Chondrocyte (in vitro differentiated cells): ENCODE measurements around the gene DDR2. TPM values are rescaled to one million over a fixed set of nuclear protein-coding genes. Genes with fewer than 3 reads are reported as not detected.
"Not testable (repeated sequence)": the region's sequence is repeated elsewhere in the genome, so short reads cannot be mapped to it uniquely, and the experiment has no call there.

Source experiments
- DNase-seq: peaks from one replicate; pipeline ENCODE4 v3.0.0; 2021; ENCODE audit warnings: mixed read lengths, low spot score
- H3K27ac Mint-ChIP-seq: one replicate; pipeline ENCODE4 v1.8.0; 2021; ENCODE audit warnings: mild to moderate bottlenecking, moderate library complexity, mixed read lengths; ENCODE audit not compliant: unreplicated experiment
- H3K27me3 Mint-ChIP-seq: 2 replicates; pipeline ENCODE4 v1.8.0; 2021; ENCODE audit warnings: low read depth, mixed read lengths
- H3K36me3 Mint-ChIP-seq: 2 replicates; pipeline ENCODE4 v1.8.0; 2021; ENCODE audit warnings: low read depth, mixed read lengths
- H3K4me1 Mint-ChIP-seq: 2 replicates; pipeline ENCODE4 v1.8.0; 2021; ENCODE audit warnings: low read depth, mild to moderate bottlenecking, mixed read lengths
- H3K4me3 Mint-ChIP-seq: one replicate; pipeline ENCODE4 v1.8.0; 2021; ENCODE audit warnings: mild to moderate bottlenecking, moderate library complexity, mixed read lengths; ENCODE audit not compliant: unreplicated experiment
- H3K9me3 Mint-ChIP-seq: 2 replicates; pipeline ENCODE4 v1.8.0; 2021; ENCODE audit warnings: low read depth, mixed read lengths
- CTCF ChIP-seq: fragments of 200-600 bp; sonication (generic); IDR thresholded peaks from 2 replicates; pipeline ENCODE4 v1.5.0; 2021; ENCODE audit warnings: antibody characterized with exemption, mild to moderate bottlenecking, moderate library complexity
- total RNA-seq: library from RNA; stranded (reverse); gene quantifications from 3 replicates; pipeline ENCODE4 v1.2.1, GENCODE V29; 2021

DDR2 gene
- total RNA-seq, 1 donor from 2014 or later = 182 TPM

DNA sequence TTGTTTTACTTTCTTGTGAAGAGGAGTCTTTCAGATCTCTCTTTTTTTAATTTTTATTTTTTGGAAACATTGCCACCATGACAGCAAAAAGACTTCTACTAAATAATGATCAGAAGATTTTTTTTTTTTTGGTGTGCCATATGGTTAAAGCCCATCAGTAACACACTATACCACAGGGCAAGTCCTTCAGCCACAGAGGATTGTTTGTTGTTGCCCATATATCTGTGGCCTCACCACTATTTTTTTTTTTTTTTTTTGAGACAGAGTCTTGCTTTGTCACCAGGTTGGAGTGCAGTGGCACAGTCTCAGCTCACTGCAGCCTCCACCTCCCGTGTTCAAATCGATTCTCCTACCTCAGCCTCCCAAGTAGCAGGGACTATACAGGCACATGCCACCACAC lies 41.6 kb upstream of the DDR2 start:
- no peak for DNase-seq
- no peak overlapping the region for H3K27ac Mint-ChIP-seq
- H3K27me3 Mint-ChIP-seq = no peaks in the 10 kb centered on the region
- H3K4me3 Mint-ChIP-seq = no peak overlapping the region
- H3K4me1 Mint-ChIP-seq = no peaks in the 10 kb centered on the region
- no peaks in the 10 kb centered on the region for H3K9me3 Mint-ChIP-seq
- TF ChIP-seq CTCF = no peak
- peaks cover 23% of the 10 kb centered on the region for H3K36me3 Mint-ChIP-seq

- DNase-seq = no peak
- peaks cover 24% of the 10 kb centered on the region for H3K36me3 Mint-ChIP-seq
- no peaks in the 10 kb centered on the region for H3K9me3 Mint-ChIP-seq
- no peak for TF ChIP-seq CTCF
- peak overlapping the region; percentile 28 for H3K27ac Mint-ChIP-seq
- H3K27me3 Mint-ChIP-seq = no peaks in the 10 kb centered on the region
- H3K4me3 Mint-ChIP-seq = no peak overlapping the region
- H3K4me1 Mint-ChIP-seq = no peaks in the 10 kb centered on the region
Measured at GRCh38 chr1:162596514-162597170, 35.6 kb upstream of the DDR2 start.

DNA sequence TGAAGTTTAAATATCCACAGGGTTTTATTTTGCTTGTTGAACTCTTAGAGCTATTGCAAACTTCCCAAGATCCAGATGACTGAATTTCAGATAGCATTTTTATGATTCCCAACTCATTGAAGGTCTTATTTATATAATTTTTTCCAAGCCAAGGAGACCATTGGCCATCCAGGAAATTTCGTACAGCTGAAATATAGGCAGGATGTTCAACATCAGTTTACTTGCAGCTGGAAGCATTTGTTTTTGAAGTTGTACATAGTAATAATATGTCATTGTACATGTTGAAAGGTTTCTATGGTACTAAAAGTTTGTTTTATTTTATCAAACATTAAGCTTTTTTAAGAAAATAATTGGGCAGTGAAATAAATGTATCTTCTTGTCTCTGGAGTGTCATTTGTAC lies 32.8 kb upstream of the DDR2 start:
- H3K4me1 Mint-ChIP-seq = peaks cover 3% of the 10 kb centered on the region
- no peak overlapping the region for H3K27ac Mint-ChIP-seq
- peaks cover 16% of the 10 kb centered on the region for H3K36me3 Mint-ChIP-seq
- H3K27me3 Mint-ChIP-seq = no peaks in the 10 kb centered on the region
- no peak for DNase-seq
- H3K4me3 Mint-ChIP-seq = no peak overlapping the region
- no peaks in the 10 kb centered on the region for H3K9me3 Mint-ChIP-seq
- TF ChIP-seq CTCF = no peak

DNA sequence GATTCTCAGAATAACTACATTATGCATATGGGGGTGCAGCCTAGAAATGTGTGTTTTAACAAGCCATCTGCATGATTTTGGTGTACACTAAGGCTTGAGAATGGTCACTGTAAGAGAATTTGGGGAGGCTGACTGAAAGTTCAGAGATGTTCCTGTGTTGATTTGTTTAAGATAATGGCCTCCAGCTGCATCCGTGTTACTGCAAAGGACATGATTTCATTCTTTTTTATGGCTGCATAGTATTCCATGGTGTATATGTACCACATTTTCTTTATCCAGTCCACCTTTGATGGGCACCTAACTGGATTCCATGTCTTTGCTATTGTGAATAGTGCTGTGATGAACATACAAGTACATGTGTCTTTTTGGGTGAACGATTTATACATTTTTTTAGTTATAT lies 29.1 kb upstream of the DDR2 start:
- not testable (repeated sequence) for H3K27me3 Mint-ChIP-seq, H3K4me3 Mint-ChIP-seq, DNase-seq

GRCh38 chr1:162605225-162605927 lies 26.9 kb upstream of the DDR2 start:
- Mint-ChIP-seq H3K27me3 (no peaks in the 10 kb centered on the region), H3K9me3 (no peaks in the 10 kb centered on the region), H3K36me3 (peaks cover 7% of the 10 kb centered on the region), H3K4me1 (peaks cover 18% of the 10 kb centered on the region), H3K27ac (peak overlapping the region; percentile 73), H3K4me3 (no peak overlapping the region)
- no peak for TF ChIP-seq CTCF
- DNase-seq = no peak

More for the DNA sequence above, 29.1 kb upstream of the DDR2 start:
- H3K27ac Mint-ChIP-seq, H3K9me3 Mint-ChIP-seq: not testable (repeated sequence)
- H3K36me3 Mint-ChIP-seq = peaks cover 14% of the 10 kb centered on the region
- peaks cover 18% of the 10 kb centered on the region for H3K4me1 Mint-ChIP-seq
